T-cell (primary cell): ENCODE measurements around the gene PARVA. TPM values are rescaled to one million over a fixed set of nuclear protein-coding genes. Genes with fewer than 3 reads are reported as not detected.

Experiments used
- ATAC-seq, 4 experiments: fragments of 200-7000 bp in 3 of 4; fragments of 150-1000 bp in 1 of 4; cut with Tn5 transposase; replicated peaks in 1 of 4; 1 replicate in 3 of 4; 2 replicates in 1 of 4; pipeline ENCODE4 v1.10.0; 2021; ENCODE audit warnings: moderate library complexity in 3 of 4, mild to moderate bottlenecking in 2 of 4, moderate number of reproducible peaks in 1 of 4
- CTCF ChIA-PET, 2 donors: fragments of 300-600 bp; sonication (Branson Sonifier 250); formaldehyde crosslinking; loops; one replicate each; lab custom pipeline; 2022; ENCODE audit warnings: antibody characterized with exemption in 2 of 2; lab: Charles Lee
- POLR2A ChIA-PET, 2 donors: fragments of 300-600 bp; sonication (Branson Sonifier 250); formaldehyde crosslinking; loops; one replicate each; lab custom pipeline; 2022; ENCODE audit warnings: antibody characterized with exemption in 2 of 2; lab: Charles Lee
- DNase-seq, 35 experiments: peaks; one replicate each; pipeline versions ENCODE4 v3.0.0 to v3.0.0-alpha.2; 2013 to 2023
- H3K27ac ChIP-seq: one replicate; pipeline ENCODE4 v1.5.1; 2013; ENCODE audit warnings: low read length
- H3K27me3 ChIP-seq, 2 experiments: replicated peaks in 1 of 2; 1 replicate in 1 of 2; 2 replicates in 1 of 2; pipeline versions ENCODE4 v1.6.1 to v1.7.0; 2013; ENCODE audit warnings: low read length in 1 of 2, mixed read lengths in 1 of 2; ENCODE audit not compliant: control insufficient read depth in 2 of 2, insufficient read depth in 2 of 2; ENCODE audit errors: extremely low read depth in 1 of 2
- H3K36me3 ChIP-seq, 2 donors: 1 replicate in 1 of 2; 2 replicates in 1 of 2; pipeline versions ENCODE4 v1.6.1 to v1.7.0; 2013; ENCODE audit warnings: low read length in 1 of 2; ENCODE audit not compliant: control insufficient read depth in 2 of 2, insufficient read depth in 1 of 2; ENCODE audit errors: extremely low read depth in 1 of 2
- H3K4me1 ChIP-seq, 2 experiments: 1 replicate in 1 of 2; 2 replicates in 1 of 2; pipeline versions ENCODE4 v1.6.1 to v1.7.0; 2013; ENCODE audit warnings: low read length in 2 of 2, mixed read lengths in 1 of 2; ENCODE audit not compliant: insufficient read depth in 2 of 2, control insufficient read depth in 1 of 2; ENCODE audit errors: extremely low read depth in 1 of 2
- H3K4me3 ChIP-seq, 2 donors: 1 replicate in 1 of 2; 2 replicates in 1 of 2; pipeline versions ENCODE4 v1.5.1 to v1.7.0; 2013; ENCODE audit warnings: mild to moderate bottlenecking in 2 of 2, low read length in 1 of 2, moderate library complexity in 1 of 2; ENCODE audit not compliant: control insufficient read depth in 1 of 2; ENCODE audit errors: extremely low read depth in 1 of 2
- H3K9me3 ChIP-seq: 2 replicates; pipeline ENCODE4 v1.7.0; 2013
- H3K27ac Mint-ChIP-seq, 2 donors: one replicate each; pipeline ENCODE4 v1.8.0; 2020 to 2021; ENCODE audit warnings: mild to moderate bottlenecking in 2 of 2, mixed read lengths in 2 of 2
- H3K27me3 Mint-ChIP-seq, 2 donors: one replicate each; pipeline ENCODE4 v1.8.0; 2021 to 2022; ENCODE audit warnings: mixed read lengths in 2 of 2
- H3K36me3 Mint-ChIP-seq: one replicate; pipeline ENCODE4 v1.8.0; 2021; ENCODE audit warnings: mixed read lengths
- H3K4me1 Mint-ChIP-seq, 3 donors: one replicate each; pipeline ENCODE4 v1.8.0; 2020 to 2022; ENCODE audit warnings: mixed read lengths in 3 of 3, mild to moderate bottlenecking in 1 of 3
- H3K4me3 Mint-ChIP-seq, 3 donors: one replicate each; pipeline ENCODE4 v1.8.0; 2020 to 2022; ENCODE audit warnings: mild to moderate bottlenecking in 3 of 3, mixed read lengths in 3 of 3, moderate library complexity in 3 of 3
- H3K9me3 Mint-ChIP-seq, 3 donors: one replicate each; pipeline ENCODE4 v1.8.0; 2020 to 2022; ENCODE audit warnings: mixed read lengths in 3 of 3
- WGBS: methylation state at CpG from one replicate; pipeline ENCODE4 v1.1.5; 2013; ENCODE audit warnings: missing lambda C conversion rate; ENCODE audit not compliant: insufficient coverage; 5-methylcytosine and 5-hydroxymethylcytosine counted together
- total RNA-seq, 35 experiments: library from RNA in 6 of 35; stranded (reverse) in 6 of 35; fragments of 120-200 nt in 1 of 35; gene quantifications; one replicate each; pipeline versions ENCODE4 v1.2.1 to v1.2.4 and lab custom pipeline; 2013 to 2026

Gene PARVA
- total RNA-seq, 5 donors from 2014 or later (not counting 1 experiment from before 2014, with no cell fraction given): 0.41 to 0.93 (median 0.75) TPM

- ChIA-PET POLR2A (no interaction called here), CTCF (no interaction called here)
- ATAC-seq: no peak
- DNase-seq: no peak
- Histone ChIP-seq H3K36me3 (no peaks in the 10 kb centered on the region), H3K9me3 (no peaks in the 10 kb centered on the region), H3K4me3 (no peak overlapping the region), H3K4me1 (peaks cover 1 to 6% of the 10 kb centered on the region in 2 experiments), H3K27ac (no peak overlapping the region), H3K27me3 (peaks cover 10 to 12% of the 10 kb centered on the region in 2 experiments)
- Mint-ChIP-seq H3K27me3 (peaks cover 10 to 22% of the 10 kb centered on the region in 2 donors), H3K4me1 (peaks cover 12 to 17% (median 14%) of the 10 kb centered on the region in 3 donors), H3K4me3 (no peak overlapping the region), H3K36me3 (peaks cover 13% of the 10 kb centered on the region), H3K27ac (no peak overlapping the region), H3K9me3 (peaks cover 2 to 24% (median 13%) of the 10 kb centered on the region in 3 donors)
- WGBS: 33% methylated on average over 1 of the region's 1 CpG
Measured at GRCh38 chr11:12372111-12372510, 5.3 kb upstream of the PARVA start.

- peaks cover 17 to 24% of the 10 kb centered on the region in 2 experiments for H3K27me3 ChIP-seq
- no peak for ATAC-seq
- Mint-ChIP-seq H3K4me1 (peaks cover 11 to 15% (median 13%) of the 10 kb centered on the region in 3 donors), H3K36me3 (no peaks in the 10 kb centered on the region), H3K27me3 (peaks cover 19 to 34% of the 10 kb centered on the region in 2 donors), H3K9me3 (peaks cover 0 to 9% (median 4%) of the 10 kb centered on the region in 3 donors), H3K4me3 (peak overlapping the region in 1 of 3 donors; percentile 77), H3K27ac (no peak overlapping the region)
- H3K4me1 ChIP-seq: peaks cover 2 to 13% of the 10 kb centered on the region in 2 experiments
- no CpG with 5 or more reads among the region's 7 CpGs for WGBS
- H3K27ac ChIP-seq: no peak overlapping the region
- no peaks in the 10 kb centered on the region for H3K36me3 ChIP-seq
- DNase-seq: no peak
- no peak overlapping the region for H3K4me3 ChIP-seq
- H3K9me3 ChIP-seq: no peaks in the 10 kb centered on the region
- ChIA-PET CTCF (interaction anchor here in 1 of 2 donors (1.4 to 1.9 kb wide), 2 partner anchors 9 to 44 kb away, joined by 7 to 8 read pairs; no protein-coding TSS in a partner anchor), POLR2A (no interaction called here)
Measured at GRCh38 chr11:12375720-12376119, 1.7 kb upstream of the PARVA start.

- ATAC-seq (peak in 1 of 4 experiments; percentile 24), DNase-seq (peak in 1 of 35 experiments; percentile 9)
- Histone ChIP-seq H3K27me3 (peaks cover 21 to 24% of the 10 kb centered on the region in 2 experiments), H3K9me3 (no peaks in the 10 kb centered on the region), H3K36me3 (no peaks in the 10 kb centered on the region), H3K4me1 (peaks cover 2 to 13% of the 10 kb centered on the region in 2 experiments), H3K4me3 (no peak overlapping the region), H3K27ac (peak overlapping the region; percentile 12)
- Mint-ChIP-seq H3K9me3 (peaks cover 0 to 9% (median 0%) of the 10 kb centered on the region in 3 donors), H3K36me3 (no peaks in the 10 kb centered on the region), H3K27ac (peak overlapping the region; percentile 7 to 53), H3K4me1 (peaks cover 11 to 15% (median 13%) of the 10 kb centered on the region in 3 donors), H3K27me3 (peaks cover 19 to 34% of the 10 kb centered on the region in 2 donors), H3K4me3 (peak overlapping the region; percentile 60 to 77 (median 61))
- WGBS: 71% methylated on average over 10 of the region's 14 CpGs
- ChIA-PET CTCF (interaction anchor here (0.5 to 1.9 kb wide), 9 partner anchors 10 to 1092 kb away, joined by 3 to 11 read pairs (median 4); no protein-coding TSS in a partner anchor), POLR2A (no interaction called here)
Measured at GRCh38 chr11:12376259-12377081, 901 bp upstream of the PARVA start.

GRCh38 chr11:12377824-12378593, 638 bp downstream of the PARVA start:
- Mint-ChIP-seq H3K27ac (peak overlapping the region; percentile 25 to 66), H3K9me3 (peaks cover 0 to 9% (median 0%) of the 10 kb centered on the region in 3 donors), H3K4me3 (peak overlapping the region; percentile 70 to 78 (median 77)), H3K27me3 (peaks cover 19 to 34% of the 10 kb centered on the region in 2 donors), H3K4me1 (peaks cover 11 to 15% (median 13%) of the 10 kb centered on the region in 3 donors), H3K36me3 (no peaks in the 10 kb centered on the region)
- peak in 5 of 35 experiments; percentile 2 to 22 (median 10) for DNase-seq
- ATAC-seq: peak; percentile 50 to 70 (median 64)
- H3K4me1 ChIP-seq: peaks cover 2 to 13% of the 10 kb centered on the region in 2 experiments
- ChIA-PET CTCF (interaction anchor here (0.6 to 1.1 kb wide), 2 partner anchors 16 to 18 kb away, joined by 3 read pairs; no protein-coding TSS in a partner anchor), POLR2A (no interaction called here)
- no peaks in the 10 kb centered on the region for H3K9me3 ChIP-seq
- 3% methylated on average over 62 of the region's 76 CpGs for WGBS
- peaks cover 21 to 24% of the 10 kb centered on the region in 2 experiments for H3K27me3 ChIP-seq
- peak overlapping the region; percentile 43 to 62 for H3K4me3 ChIP-seq
- H3K36me3 ChIP-seq: no peaks in the 10 kb centered on the region
- no peak overlapping the region for H3K27ac ChIP-seq

- 94% methylated on average over 6 of the region's 9 CpGs for WGBS
- no peaks in the 10 kb centered on the region for H3K36me3 Mint-ChIP-seq
- Histone ChIP-seq H3K4me1 (peaks cover 2 to 13% of the 10 kb centered on the region in 2 experiments), H3K36me3 (no peaks in the 10 kb centered on the region), H3K4me3 (no peak overlapping the region), H3K27ac (no peak overlapping the region), H3K27me3 (peaks cover 19 to 24% of the 10 kb centered on the region in 2 experiments), H3K9me3 (no peaks in the 10 kb centered on the region)
- H3K27ac Mint-ChIP-seq: no peak overlapping the region
- POLR2A ChIA-PET: interaction anchor here in 1 of 2 donors (0.5 kb wide), 1 partner anchor 39 kb away, joined by 3 read pairs; no protein-coding TSS in a partner anchor
- DNase-seq: no peak
- peaks cover 0 to 5% (median 4%) of the 10 kb centered on the region in 3 donors for H3K9me3 Mint-ChIP-seq
- peaks cover 26 to 33% of the 10 kb centered on the region in 2 donors for H3K27me3 Mint-ChIP-seq
- ATAC-seq: no peak
- H3K4me1 Mint-ChIP-seq: peaks cover 11 to 15% (median 13%) of the 10 kb centered on the region in 3 donors
- CTCF ChIA-PET: no interaction called here
- H3K4me3 Mint-ChIP-seq: no peak overlapping the region
Measured at GRCh38 chr11:12380565-12381325, 3.4 kb downstream of the PARVA start.
